ENCODE data around the gene SIRT6.

DNA sequence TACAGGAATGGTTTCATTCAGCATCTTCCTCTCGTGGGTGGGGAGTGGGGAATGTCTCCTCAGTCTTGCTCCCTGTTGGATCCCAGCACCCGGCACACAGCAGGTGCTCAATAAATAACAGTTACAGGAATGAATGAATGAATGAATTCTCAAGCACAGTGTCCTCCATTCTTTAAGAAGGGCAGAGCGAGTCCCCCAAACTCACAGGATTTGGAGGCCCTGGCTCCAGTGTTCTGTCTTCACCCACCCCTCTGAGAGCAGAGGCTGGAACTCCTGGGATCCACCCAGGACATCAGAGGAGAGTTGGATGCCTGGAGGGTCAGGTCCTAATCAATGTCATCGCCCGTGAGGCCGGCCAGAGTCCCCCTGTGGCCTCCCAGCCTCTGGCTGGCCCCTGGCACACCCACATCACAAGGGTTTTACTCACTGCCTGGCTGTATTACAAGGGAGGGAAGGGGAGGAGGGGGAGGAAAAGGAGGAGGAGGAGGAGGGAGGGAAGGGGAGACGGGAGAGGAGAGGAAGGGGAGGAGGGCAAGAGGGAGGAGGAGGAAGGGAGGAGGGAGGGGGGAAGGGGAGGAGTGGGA, 37.6 kb downstream of the SIRT6 start:
- TF ChIP-seq, protein P1, sequence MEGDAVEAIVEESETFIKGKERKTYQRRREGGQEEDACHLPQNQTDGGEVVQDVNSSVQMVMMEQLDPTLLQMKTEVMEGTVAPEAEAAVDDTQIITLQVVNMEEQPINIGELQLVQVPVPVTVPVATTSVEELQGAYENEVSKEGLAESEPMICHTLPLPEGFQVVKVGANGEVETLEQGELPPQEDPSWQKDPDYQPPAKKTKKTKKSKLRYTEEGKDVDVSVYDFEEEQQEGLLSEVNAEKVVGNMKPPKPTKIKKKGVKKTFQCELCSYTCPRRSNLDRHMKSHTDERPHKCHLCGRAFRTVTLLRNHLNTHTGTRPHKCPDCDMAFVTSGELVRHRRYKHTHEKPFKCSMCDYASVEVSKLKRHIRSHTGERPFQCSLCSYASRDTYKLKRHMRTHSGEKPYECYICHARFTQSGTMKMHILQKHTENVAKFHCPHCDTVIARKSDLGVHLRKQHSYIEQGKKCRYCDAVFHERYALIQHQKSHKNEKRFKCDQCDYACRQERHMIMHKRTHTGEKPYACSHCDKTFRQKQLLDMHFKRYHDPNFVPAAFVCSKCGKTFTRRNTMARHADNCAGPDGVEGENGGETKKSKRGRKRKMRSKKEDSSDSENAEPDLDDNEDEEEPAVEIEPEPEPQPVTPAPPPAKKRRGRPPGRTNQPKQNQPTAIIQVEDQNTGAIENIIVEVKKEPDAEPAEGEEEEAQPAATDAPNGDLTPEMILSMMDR (IDR thresholded peaks at IDR 0.05), result no peak
- no peak for TF ChIP-seq POLR2AphosphoS5 (IDR thresholded peaks at IDR 0.05; ENCODE audit: insufficient read depth in 1 of 2, low read depth in 1 of 2)
